Thoracic aorta (tissue), 2 donors: ENCODE data around the gene DDX59. TPM values are rescaled to one million over a fixed set of nuclear protein-coding genes. Genes with fewer than 3 reads are reported as not detected.

Source experiments
- ATAC-seq: fragments of 150-250 bp; one replicate; pipeline ENCODE4 v1.8.0; 2017; ENCODE audit warnings: low read depth; ENCODE audit not compliant: insufficient number of reproducible peaks, low FRiP score
- DNase-seq: peaks from one replicate; pipeline ENCODE4 v3.0.0-alpha.2; 2020; ENCODE audit warnings: low spot score
- H3K27ac ChIP-seq, 2 donors: fragments of 200-600 bp; sonication (generic); 1 replicate in 1 of 2; 2 replicates in 1 of 2; pipeline ENCODE4 v1.5.1; 2016; ENCODE audit warnings: mild to moderate bottlenecking in 2 of 2, moderate library complexity in 2 of 2
- H3K27me3 ChIP-seq: fragments of 200-600 bp; sonication (generic); replicated peaks from 2 replicates; pipeline ENCODE4 v1.6.0; 2016; ENCODE audit warnings: mild to moderate bottlenecking; ENCODE audit not compliant: insufficient read depth
- H3K36me3 ChIP-seq: fragments of 200-600 bp; sonication (generic); one replicate; pipeline ENCODE4 v1.5.1; 2016
- H3K4me1 ChIP-seq, 2 donors: fragments of 200-600 bp; sonication (generic); 1 replicate in 1 of 2; 2 replicates in 1 of 2; pipeline versions ENCODE4 v1.5.1 to v1.6.0; 2016; ENCODE audit warnings: low read depth in 2 of 2, mild to moderate bottlenecking in 1 of 2; ENCODE audit not compliant: control insufficient read depth in 1 of 2
- H3K4me3 ChIP-seq: fragments of 200-600 bp; sonication (generic); 2 replicates; pipeline ENCODE4 v1.5.1; 2016; ENCODE audit warnings: mild to moderate bottlenecking
- H3K9me3 ChIP-seq: fragments of 200-600 bp; sonication (generic); 2 replicates; pipeline ENCODE4 v1.5.1; 2016
- CTCF ChIP-seq: fragments of 200-600 bp; sonication (generic); IDR thresholded peaks from one replicate; pipeline ENCODE4 v1.5.1; 2019; ENCODE audit warnings: antibody characterized with exemption
- total RNA-seq, 2 donors: library from RNA; depleted of rRNA; stranded (reverse); fragments of >200 nt; gene quantifications; one replicate each; pipeline versions ENCODE4 v1.1.0 to v1.2.3, GENCODE V29; 2016

DDX59 gene
- total RNA-seq, 2 donors from 2014 or later = 16.5 to 27.1 TPM

GRCh38 chr1:200681231-200681630 lies 11.5 kb upstream of the DDX59 start:
- no peak for ATAC-seq
- no peak overlapping the region for H3K27ac ChIP-seq
- H3K4me3 ChIP-seq = no peak overlapping the region
- H3K27me3 ChIP-seq = no peaks in the 10 kb centered on the region
- DNase-seq = no peak
- H3K4me1 ChIP-seq = no peaks in the 10 kb centered on the region
- H3K9me3 ChIP-seq = no peaks in the 10 kb centered on the region
- H3K36me3 ChIP-seq = no peaks in the 10 kb centered on the region
- no peak for TF ChIP-seq CTCF

DNA sequence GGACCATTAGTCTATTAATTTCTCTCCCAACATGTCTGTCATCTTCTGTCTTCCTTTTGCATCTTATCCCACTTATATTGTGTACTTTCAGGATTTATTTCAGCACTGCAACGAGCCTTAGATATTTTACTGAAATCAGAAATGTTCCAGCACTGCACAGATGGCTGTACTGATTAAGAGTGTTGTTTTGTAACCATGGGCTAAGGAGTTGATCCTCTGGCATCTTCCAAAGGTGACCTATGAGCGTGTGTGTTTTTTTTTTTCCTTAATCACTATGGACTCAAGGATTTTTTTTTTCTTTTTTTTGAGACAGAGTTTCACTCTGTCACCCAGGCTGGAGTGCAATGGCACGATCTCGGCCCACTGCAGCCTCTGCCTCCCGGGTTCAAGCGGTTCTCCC lies 7.1 kb upstream of the DDX59 start:
- H3K27ac ChIP-seq = no peak overlapping the region
- TF ChIP-seq CTCF = no peak
- DNase-seq = no peak

DNA sequence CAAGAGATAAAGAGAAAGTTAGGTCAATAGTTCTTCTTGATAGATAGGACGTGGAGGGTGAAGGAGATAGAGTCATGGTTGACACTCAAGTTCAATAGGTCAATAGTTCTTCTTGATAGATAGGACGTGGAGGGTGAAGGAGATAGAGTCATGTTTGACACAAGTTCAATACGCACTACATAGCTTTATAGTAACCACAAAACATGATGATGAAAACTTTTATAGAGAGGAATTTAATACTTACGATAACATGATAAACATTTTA lies 5.8 kb upstream of the DDX59 start:
- H3K27ac ChIP-seq = no peak overlapping the region
- peaks cover 4 to 7% of the 10 kb centered on the region in 2 donors for H3K4me1 ChIP-seq
- no peak overlapping the region for H3K4me3 ChIP-seq
- no peaks in the 10 kb centered on the region for H3K27me3 ChIP-seq
- DNase-seq (no peak), ATAC-seq (no peak)
- no peaks in the 10 kb centered on the region for H3K36me3 ChIP-seq
- TF ChIP-seq CTCF = no peak
- no peaks in the 10 kb centered on the region for H3K9me3 ChIP-seq

More for the DNA sequence above, 7.1 kb upstream of the DDX59 start:
- Histone ChIP-seq H3K4me1 (no peaks in the 10 kb centered on the region), H3K27me3 (no peaks in the 10 kb centered on the region), H3K9me3 (no peaks in the 10 kb centered on the region), H3K4me3 (no peak overlapping the region), H3K36me3 (no peaks in the 10 kb centered on the region)
- ATAC-seq = no peak

- Histone ChIP-seq H3K4me3 (no peak overlapping the region), H3K4me1 (peaks cover 4 to 10% of the 10 kb centered on the region in 2 donors), H3K27me3 (no peaks in the 10 kb centered on the region), H3K9me3 (no peaks in the 10 kb centered on the region), H3K36me3 (no peaks in the 10 kb centered on the region), H3K27ac (no peak overlapping the region)
- TF ChIP-seq CTCF = no peak
- no peak for ATAC-seq
- DNase-seq = no peak
These were observed 5.3 kb upstream of the DDX59 start for GRCh38 chr1:200674838-200675587.

DNA sequence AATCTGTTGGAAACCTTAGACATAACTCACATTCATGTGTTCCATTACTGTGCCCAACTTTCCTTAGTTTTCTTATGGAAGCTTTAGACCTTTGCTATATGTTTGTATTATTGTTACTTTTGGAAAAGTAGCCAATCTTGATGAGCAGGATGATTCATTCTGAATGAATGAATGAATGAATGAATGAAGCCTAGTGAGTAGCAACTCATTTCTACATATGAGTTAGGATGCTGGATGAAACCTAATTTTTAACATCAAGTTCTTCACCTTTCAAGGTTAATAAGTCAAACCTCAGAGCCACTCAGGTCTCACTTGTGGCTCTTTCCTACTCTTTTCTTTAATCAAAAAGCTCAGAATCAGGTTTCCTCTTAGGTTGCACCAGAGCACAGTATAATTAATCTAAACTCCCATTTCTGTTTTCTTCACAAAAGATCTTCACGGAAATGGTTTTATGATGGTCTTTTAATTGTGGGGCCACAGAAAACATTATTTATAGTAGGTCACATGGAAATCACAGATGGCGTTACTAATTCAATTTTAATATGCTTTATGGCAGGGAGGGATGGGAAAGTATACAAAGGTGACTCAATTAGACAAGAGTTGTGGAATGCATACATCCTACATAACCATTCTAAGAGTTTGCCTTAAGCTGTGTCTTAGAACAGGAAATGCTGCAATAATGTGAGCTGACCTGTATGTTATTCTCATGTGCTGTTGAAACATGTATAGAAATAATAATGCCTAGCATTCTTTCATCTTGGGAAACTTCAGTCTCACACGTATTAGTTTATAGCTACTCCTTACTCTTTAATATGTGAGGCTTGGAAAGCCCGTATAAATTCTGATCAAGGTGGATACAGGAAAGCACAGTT lies 4.5 kb upstream of the DDX59 start:
- DNase-seq (no peak), ATAC-seq (no peak)
- no peak for TF ChIP-seq CTCF

More for the DNA sequence above, 4.5 kb upstream of the DDX59 start:
- no peak overlapping the region for H3K4me3 ChIP-seq
- H3K4me1 ChIP-seq = peaks cover 4 to 10% of the 10 kb centered on the region in 2 donors
- H3K27me3 ChIP-seq = no peaks in the 10 kb centered on the region
- H3K9me3 ChIP-seq = no peaks in the 10 kb centered on the region
- no peak overlapping the region for H3K27ac ChIP-seq
- H3K36me3 ChIP-seq = no peaks in the 10 kb centered on the region
